PFSK-1 (cell line): ENCODE results near the gene XDH.

Source experiments
- FOXP2 ChIP-seq: optimal IDR thresholded peaks from 2 replicates; pipeline ENCODE3; 2011; ENCODE audit warnings: borderline replicate concordance, control low read depth, inconsistent platforms; ENCODE audit not compliant: insufficient read depth; ENCODE audit errors: extremely low read length, extremely low read depth
- POLR2AphosphoS5 ChIP-seq: IDR thresholded peaks from 2 replicates; pipeline ENCODE4 v1.6.1; 2012; ENCODE audit warnings: low read depth, mild to moderate bottlenecking, control low read depth, low read length, moderate library complexity
- REST ChIP-seq, 2 experiments: IDR thresholded peaks; 2 replicates each; pipeline versions ENCODE4 v1.6.1 to v1.8.0; 2011 to 2012; ENCODE audit warnings: low read depth in 2 of 2, low read length in 2 of 2, control low read depth in 1 of 2, inconsistent platforms in 1 of 2, mild to moderate bottlenecking in 1 of 2, moderate library complexity in 1 of 2; ENCODE audit not compliant: insufficient read depth in 1 of 2
- SIN3A ChIP-seq: IDR thresholded peaks from 2 replicates; pipeline ENCODE4 v1.6.1; 2012; ENCODE audit warnings: mild to moderate bottlenecking, low read length, moderate library complexity, borderline replicate concordance; ENCODE audit not compliant: insufficient read depth
- TAF1 ChIP-seq: IDR thresholded peaks from 2 replicates; pipeline ENCODE4 v1.6.1; 2012; ENCODE audit warnings: low read length, control low read depth, borderline replicate concordance; ENCODE audit not compliant: insufficient read depth

XDH gene

GRCh38 chr2:31349684-31350083 lies 64.9 kb downstream of the XDH start:
- TF ChIP-seq TAF1 (no peak), REST (IDR thresholded peaks at IDR 0.05; ENCODE audit: insufficient read depth in 1 of 2, low read depth in 2 of 2, low read length in 2 of 2) (no peak), SIN3A (no peak), POLR2AphosphoS5 (no peak), FOXP2 (no peak)

GRCh38 chr2:31349160-31349559 lies 65.4 kb downstream of the XDH start:
- no peak for TF ChIP-seq FOXP2
- no peak for TF ChIP-seq POLR2AphosphoS5
- TF ChIP-seq REST (IDR thresholded peaks at IDR 0.05; ENCODE audit: insufficient read depth in 1 of 2, low read depth in 2 of 2, low read length in 2 of 2): no peak
- TF ChIP-seq TAF1: no peak
- no peak for TF ChIP-seq SIN3A

GRCh38 chr2:31348618-31349017 lies 65.9 kb downstream of the XDH start:
- TF ChIP-seq TAF1 (no peak), REST (IDR thresholded peaks at IDR 0.05; ENCODE audit: insufficient read depth in 1 of 2, low read depth in 2 of 2, low read length in 2 of 2) (no peak), FOXP2 (no peak), SIN3A (no peak)

- TF ChIP-seq REST (IDR thresholded peaks at IDR 0.05; ENCODE audit: insufficient read depth in 1 of 2, low read depth in 2 of 2, low read length in 2 of 2) (no peak), POLR2AphosphoS5 (no peak), FOXP2 (no peak), TAF1 (no peak), SIN3A (no peak)
Measured at GRCh38 chr2:31347750-31348149, 66.8 kb downstream of the XDH start.

- TF ChIP-seq FOXP2 (no peak), TAF1 (no peak), SIN3A (no peak), REST (IDR thresholded peaks at IDR 0.05; ENCODE audit: insufficient read depth in 1 of 2, low read depth in 2 of 2, low read length in 2 of 2) (no peak), POLR2AphosphoS5 (no peak)
Measured at GRCh38 chr2:31347319-31347718, 67.2 kb downstream of the XDH start.
